Activated CD4-positive, alpha-beta T cell treated with anti-CD3 and anti-CD28 coated beads, Interleukin-2, amount 50 U/mL, for 24 hours (primary cell): Measurements from ENCODE around the gene CEP250.
"Not testable (repeated sequence)": the region's sequence is repeated elsewhere in the genome, so short reads cannot be mapped to it uniquely, and the experiment has no call there.

Experiments used
- DNase-seq, 2 donors: peaks; one replicate each; pipeline ENCODE4 v3.0.0-alpha.2; 2020; ENCODE audit warnings: low read depth in 1 of 2, low spot score in 1 of 2

CEP250 gene

DNA sequence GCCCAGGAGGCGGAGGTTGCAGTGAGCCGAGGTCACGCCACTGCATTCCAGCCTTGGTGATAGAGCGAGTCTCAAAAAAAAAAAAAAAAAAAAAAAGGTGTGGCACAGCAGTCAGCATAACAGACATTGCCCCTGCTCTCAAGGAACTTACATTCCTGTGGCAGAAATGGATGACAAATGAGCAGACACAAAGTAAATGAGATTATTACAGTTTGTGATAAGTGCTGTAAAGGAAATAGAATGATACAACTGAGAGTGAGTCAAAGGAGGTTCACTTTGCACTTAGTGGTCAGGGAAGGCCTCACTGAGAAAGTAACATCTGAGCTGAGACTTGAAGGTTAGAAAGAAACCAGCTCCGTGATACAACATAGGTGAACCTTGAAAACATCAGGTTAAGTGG is 36.4 kb downstream of the CEP250 start:
- DNase-seq = no peak

DNA sequence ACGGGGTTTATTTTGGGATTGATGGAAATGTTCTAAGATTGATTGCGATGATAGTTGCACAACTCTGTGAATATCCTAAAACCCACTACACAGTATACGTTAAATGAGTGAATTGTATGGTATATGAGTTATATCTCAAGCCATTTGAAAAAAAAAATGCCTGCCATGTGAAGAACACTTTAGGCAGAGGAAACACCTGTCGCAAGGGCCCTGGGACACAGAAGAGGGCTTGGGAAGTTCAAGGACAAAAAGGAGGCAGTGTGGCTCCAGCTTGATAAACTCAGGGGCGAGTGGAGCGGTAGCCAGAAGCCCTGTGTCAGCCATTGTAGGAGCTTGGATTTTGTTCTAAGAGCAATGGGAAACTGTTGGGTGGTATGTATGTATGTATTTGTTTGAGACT is 37.0 kb downstream of the CEP250 start:
- DNase-seq = no peak

DNA sequence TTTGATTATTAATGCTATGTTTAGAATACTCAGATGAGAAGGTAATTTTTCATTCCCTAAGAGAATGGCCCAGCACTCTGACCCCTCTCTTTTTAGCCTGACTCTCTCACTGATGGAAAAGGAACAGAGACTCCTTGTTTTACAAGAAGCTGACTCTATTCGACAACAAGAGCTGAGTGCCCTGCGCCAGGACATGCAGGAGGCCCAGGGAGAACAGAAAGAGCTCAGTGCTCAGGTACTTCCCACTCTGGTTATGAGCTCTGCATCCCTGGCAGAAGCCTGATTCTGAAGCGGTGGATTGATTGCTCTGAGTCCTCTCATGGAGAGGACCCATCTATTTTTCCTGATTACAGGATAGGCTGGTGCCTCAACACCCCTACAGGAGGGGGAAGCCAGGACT is 41.1 kb downstream of the CEP250 start:
- DNase-seq = no peak

DNA sequence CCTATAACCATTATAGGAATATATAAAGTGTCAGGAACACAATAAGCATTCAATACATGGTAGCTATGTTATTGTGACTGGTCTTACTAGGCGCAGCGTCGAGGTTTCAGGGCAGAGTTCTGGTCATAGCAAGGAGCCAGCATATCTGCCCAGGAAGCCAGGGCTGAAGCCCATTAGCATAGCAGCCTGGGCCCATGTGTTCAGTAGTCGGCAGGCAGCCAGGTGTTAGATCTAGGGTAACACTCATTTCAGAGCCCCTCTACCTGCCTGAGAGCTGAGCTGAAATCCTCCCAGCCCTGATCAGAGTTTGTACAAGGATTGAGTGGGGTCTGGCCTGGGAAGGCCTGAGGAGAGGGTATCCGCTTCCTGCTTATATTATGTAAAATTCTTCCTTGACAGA is 41.9 kb downstream of the CEP250 start:
- no peak for DNase-seq

DNA sequence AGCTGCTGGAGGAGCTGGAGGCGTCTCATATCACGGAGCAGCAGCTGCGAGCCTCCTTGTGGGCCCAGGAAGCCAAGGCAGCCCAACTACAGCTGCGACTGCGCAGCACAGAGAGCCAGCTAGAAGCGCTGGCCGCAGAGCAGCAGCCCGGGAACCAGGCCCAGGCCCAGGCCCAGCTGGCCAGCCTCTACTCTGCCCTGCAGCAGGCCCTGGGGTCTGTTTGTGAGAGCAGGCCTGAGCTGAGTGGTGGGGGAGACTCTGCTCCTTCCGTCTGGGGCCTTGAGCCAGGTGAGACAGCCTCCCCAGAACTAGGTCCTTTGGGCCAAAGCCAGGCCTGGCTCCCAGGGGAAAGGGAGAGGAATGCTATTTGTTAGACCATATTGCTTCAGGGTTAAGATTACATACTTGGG is 42.4 kb downstream of the CEP250 start:
- no peak for DNase-seq

DNA sequence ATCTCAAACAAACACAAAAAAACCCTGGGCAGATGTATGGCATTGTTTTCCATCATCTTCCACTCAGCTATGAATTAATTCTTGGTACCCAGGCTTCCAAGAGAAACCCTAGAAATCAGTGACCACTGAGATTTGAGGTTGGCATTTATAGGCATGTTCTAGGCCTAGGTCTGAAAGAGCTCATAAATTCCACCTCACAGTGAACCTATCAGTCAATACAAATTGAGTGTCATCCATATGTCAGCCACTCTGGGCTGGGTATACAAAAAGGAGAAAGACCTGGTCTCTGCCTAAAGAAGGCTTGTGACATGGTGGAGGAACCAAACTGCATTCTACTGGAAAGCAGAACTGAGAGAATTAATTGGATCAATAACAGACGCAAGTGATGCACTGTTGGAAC is 43.9 kb downstream of the CEP250 start:
- DNase-seq = no peak

DNA sequence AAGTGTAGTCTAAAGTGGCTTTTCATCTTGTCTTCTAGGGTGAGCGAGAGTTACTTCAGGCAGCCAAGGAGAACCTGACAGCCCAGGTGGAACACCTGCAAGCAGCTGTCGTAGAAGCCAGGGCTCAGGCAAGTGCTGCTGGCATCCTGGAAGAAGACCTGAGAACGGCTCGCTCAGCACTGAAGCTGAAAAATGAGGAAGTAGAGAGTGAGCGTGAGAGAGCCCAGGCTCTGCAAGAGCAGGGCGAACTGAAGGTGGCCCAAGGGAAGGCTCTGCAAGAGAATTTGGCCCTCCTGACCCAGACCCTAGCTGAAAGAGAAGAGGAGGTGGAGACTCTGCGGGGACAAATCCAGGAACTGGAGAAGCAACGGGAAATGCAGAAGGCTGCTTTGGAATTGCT is 47.0 kb downstream of the CEP250 start:
- DNase-seq = no peak

DNA sequence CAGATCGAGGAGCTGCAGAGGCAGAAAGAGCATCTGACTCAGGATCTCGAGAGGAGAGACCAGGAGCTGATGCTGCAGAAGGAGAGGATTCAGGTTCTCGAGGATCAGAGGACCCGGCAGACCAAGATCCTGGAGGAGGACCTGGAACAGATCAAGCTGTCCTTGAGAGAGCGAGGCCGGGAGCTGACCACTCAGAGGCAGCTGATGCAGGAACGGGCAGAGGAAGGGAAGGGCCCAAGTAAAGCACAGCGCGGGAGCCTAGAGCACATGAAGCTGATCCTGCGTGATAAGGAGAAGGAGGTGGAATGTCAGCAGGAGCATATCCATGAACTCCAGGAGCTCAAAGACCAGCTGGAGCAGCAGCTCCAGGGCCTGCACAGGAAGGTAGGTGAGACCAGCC is 47.9 kb downstream of the CEP250 start:
- no peak for DNase-seq

DNA sequence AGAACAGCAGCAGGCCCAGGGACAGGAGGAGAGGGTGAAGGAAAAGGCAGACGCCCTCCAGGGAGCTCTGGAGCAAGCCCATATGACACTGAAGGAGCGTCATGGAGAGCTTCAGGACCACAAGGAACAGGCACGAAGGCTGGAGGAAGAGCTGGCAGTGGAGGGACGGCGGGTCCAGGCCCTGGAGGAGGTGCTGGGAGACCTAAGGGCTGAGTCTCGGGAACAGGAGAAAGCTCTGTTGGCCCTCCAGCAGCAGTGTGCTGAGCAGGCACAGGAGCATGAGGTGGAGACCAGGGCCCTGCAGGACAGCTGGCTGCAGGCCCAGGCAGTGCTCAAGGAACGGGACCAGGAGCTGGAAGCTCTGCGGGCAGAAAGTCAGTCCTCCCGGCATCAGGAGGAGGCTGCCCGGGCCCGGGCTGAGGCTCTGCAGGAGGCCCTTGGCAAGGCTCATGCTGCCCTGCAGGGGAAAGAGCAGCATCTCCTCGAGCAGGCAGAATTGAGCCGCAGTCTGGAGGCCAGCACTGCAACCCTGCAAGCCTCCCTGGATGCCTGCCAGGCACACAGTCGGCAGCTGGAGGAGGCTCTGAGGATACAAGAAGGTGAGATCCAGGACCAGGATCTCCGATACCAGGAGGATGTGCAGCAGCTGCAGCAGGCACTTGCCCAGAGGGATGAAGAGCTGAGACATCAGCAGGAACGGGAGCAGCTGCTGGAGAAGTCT is 48.6 kb downstream of the CEP250 start:
- no peak for DNase-seq

DNA sequence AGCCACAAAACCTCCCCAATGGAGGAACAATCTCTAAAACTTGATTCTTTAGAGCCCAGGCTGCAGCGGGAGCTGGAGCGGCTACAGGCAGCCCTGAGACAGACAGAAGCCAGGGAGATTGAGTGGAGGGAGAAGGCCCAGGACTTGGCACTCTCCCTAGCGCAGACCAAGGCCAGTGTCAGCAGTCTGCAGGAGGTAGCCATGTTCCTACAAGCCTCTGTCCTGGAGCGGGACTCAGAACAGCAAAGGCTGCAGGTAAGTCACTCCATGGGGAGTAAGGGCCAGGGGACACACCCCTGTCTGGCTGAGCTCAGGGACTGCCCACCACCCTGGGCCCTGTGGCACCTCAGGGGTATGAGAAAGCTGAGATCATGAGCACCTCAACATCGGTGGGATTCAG is 49.4 kb downstream of the CEP250 start:
- no peak for DNase-seq

DNA sequence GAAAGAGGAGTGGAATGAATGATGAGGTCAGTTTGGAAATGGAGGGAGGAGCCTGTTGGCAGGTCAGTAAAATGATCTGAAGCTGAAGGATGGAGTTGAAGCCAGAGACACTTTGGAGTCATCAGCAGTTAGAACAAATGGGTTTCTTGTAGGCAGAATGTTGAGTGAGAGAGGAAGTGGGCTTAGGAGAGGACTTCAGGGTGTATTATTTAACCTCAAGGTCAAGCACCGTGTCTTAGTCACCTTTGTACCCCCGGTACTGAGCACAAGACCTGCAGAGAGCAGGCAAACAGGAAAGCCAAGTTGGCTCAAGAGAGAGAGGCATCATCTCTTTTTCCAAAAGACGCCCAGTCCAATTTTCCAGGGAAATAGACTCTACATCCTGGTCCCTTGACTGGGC is 50.8 kb downstream of the CEP250 start:
- no peak for DNase-seq

DNA sequence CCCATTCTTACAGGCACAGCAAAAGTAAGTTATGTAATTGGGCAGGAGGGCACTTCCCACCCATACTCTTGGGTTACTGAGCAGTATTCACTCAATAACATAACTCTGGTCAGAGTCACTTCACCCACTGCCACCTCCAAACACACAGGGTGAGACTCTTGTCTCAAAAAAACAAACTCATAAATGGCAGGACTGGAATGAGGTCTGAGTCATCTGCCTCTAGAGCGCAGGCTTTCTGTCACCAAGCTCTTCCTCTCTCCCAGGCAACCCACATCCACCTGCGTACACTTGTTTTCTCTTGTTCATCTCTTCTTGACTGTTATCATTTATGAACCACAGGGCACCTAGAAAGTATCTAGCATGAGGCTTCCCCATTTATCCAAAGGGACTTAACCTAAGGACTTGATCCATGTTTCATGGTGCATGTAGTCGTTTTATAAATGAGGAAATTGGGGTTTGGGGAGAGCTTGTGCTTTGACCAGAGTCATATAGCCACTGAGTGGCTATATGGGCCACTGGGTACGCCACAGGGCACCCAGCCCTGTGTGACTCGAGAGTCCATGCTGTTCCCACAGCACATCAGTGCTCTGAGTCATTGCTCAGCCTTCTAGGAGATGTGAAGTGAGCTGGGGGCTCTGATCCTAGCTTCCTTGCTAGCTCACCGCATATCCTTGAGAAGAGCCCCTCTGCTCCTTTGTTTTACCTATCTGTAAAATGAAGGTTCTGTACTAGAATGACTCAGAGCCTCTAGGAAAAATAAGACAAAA is 51.7 kb downstream of the CEP250 start:
- no peak for DNase-seq

DNA sequence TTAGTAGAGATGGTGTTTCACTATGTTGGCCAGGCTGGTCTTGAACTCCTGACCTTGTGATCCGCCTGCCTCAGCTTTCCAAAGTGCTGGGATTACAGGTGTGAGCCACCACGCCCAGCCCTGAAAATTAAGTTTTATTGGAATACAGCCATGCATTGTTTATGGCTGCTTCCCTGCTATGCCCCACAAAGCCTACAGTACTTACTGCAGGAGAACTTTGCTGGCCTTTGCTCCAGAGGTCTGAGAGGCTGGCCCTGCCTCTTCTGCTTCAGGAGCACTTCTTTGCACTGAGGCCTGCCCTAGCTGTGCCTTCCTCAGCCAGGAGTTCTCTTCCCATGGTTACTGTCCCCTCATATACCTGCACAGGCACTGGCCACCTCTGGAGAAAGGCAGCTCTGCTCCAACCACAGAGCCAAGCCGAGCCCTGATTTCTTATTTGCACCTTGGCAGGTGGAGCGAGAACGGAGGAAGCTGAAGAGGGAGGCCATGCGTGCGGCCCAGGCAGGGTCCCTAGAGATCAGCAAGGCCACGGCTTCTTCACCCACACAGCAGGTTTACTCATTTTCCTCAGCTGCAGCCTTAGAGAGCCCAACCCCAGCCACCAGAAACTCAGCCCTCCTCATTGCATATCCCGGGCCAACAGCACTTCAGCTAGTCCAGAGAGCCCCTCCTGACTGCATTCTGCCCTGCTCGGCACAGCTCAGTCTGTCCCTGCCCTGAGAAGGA is 53.3 kb downstream of the CEP250 start:
- DNase-seq = no peak

DNA sequence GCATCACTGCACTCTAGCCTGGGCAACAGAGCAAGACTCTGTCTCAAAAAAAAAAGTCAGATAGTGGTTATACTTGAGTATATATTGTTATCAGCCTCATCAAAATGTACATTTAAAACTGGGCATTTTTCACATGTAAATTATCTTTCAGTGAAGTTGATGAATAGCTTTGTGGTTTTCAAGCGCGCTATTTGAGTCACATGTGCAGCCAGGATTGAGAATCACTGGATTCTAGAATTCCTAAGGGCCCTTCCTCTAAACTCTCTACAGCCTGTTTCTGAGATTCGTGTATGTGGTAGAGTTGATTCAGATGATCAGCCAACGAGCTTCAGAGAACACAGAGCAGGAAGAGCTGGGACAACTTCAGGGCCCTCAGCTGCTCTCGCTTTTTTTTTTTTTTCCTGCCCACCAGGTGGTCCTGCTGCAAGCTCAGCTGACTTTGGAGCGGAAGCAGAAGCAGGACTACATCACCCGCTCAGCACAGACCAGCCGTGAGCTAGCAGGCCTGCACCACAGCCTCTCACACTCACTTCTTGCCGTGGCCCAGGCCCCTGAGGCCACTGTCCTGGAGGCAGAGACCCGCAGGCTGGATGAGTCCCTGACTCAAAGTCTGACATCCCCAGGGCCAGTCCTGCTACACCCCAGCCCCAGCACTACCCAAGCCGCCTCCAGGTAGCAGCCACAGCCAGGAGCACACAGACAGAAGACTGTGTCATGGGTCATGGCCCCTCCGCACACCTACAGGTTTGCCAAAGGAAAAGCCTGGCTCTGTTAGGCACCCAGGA is 55.7 kb downstream of the CEP250 start:
- DNase-seq = no peak

DNA sequence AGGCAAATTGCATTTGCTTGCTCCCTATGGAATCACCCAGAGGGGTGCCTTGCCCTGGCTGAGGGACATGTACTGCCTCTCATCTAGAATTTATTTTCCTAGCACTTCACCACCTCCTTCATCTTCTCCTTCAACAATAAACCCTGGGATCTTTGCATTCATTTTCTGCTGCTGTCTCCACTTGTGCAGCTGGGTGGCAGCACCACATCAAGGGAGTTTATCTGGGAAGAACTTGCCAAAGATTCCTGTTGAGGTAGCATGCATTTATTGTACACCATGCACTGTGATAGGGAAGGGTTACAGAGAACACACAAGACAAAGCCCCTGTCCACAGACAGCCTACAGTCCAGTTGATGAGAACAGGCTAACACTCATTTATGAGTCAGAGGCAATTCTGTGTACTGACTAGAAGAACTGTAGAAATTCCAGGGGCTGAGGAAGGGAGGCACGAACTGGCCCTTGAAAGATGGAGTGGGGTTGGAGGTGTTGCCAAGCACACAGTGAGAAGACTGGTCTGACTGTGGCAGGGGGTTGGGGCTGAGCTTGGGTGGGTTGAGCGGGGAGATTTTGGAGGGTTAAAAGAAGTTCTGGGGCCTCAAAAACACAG is 56.5 kb downstream of the CEP250 start:
- DNase-seq = no peak

DNA sequence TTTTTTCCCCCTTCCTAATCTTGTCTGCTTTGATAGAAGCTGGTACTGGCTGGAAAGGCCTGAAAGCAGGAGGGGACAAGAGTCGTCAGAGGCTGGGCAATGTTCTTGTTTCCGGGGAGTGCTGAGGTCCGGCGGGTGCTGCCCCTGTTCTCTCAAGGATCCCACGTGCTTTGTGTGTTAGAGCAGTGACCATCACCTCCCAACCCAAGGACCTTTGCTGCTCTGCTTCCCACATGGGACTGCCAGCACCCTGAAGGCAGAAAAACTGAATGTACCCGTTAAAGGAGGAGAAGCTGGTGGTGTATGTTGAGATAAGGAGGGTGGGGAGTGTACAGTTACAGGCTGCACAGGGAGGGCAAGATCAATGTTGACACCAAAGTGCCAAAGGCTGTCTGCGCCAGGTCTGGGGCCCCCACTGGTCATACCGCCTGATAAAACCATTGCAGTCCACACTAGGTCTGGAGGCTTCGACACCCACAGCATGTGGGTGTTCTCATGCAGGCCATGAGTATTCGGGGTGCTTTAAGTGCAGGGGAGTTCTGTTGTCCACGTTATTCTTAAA is 59.1 kb downstream of the CEP250 start:
- no peak for DNase-seq

DNA sequence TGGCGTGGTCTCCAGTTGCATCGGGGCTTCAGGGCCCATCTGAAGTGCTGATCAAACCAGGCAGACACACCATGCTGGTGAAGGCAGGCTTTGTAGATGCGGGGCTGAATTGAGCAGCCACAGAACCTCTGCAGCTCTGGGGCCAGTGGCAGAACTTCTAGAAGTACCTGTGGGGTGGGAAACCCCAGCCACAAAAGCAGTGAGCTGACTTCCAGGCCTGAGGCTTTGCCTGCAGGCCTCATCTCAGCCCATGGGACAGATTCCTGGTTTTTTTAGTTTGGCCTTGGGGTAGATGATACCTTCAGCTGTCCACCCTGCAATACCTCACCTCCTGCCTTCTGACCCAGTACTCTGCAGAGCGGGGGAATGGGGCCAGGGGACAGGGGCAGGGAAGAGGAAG is 59.9 kb downstream of the CEP250 start:
- no peak for DNase-seq

DNA sequence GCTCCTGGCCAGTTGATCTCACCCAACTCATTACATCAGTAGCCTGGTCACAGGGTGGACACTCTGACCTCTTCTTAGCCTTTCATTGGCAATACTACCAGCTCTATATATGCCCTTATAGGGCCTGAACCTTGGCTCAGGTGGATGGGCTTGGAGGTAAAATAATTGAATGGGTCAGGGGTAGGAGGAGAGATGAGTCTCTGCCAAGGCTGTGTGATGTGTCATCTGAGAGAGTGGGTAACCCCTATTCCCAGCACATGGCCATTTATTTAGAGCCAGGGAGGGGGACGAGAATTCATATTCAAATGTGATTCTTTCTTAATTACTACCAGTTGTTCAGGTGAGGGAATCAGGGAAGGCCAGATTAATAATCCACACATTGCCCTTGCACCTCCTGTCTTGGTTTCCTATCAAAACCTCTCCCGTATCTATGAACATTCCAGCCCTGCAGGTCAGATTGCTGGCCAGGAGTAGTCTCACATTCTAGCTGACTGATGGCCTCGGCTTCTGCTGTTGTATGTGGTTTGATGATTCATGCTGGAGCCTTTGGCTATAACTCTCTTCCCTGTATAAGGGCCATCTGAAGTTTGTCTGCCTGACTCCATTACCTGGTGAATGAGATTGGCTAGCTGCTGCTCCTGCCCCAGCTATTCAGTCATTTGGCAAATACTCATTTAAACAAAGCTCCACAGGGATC is 60.7 kb downstream of the CEP250 start:
- no peak for DNase-seq

DNA sequence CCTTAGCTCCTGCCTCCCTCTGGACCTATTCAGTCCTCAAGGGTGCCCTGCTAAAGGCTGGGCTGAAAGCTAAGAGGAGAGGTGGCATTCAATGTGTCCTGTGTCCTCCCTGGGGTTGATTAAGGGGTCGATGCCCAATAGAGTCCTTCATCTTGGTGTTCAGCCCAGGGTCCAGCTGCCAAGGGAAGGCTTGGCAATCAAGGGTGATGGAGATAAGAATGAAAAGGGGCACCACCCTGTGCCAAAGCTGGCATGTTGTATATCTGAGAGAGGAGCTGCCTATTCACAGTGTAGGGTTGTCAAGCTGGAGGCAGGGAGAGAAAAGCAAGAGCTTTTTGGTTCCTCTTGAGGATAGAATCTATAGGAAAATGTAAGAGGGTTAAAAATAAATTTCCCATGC is 61.7 kb downstream of the CEP250 start:
- no peak for DNase-seq

DNA sequence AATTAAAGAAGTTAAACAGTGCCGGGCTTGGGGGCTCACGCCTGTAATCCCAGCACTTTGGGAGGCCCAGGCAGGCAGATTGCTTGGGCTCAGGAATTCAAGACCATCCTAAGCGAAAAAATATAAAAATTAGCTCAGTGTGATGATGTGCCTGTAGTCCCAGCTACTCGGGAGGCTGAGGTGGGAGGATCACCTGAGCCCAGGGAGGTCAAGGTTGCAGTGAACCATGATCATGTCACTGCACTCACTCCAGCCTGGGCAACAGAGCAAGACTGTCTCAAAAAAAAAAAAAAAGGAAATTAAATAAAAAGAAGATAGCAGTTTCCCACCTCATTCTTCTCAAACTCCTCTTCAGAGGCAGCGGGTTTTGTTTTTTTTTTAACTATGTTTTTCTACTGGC is 62.4 kb downstream of the CEP250 start:
- DNase-seq = not testable (repeated sequence)
